ENCODE measurements around the gene AATK. TPM values are rescaled to one million over a fixed set of nuclear protein-coding genes. Genes with fewer than 3 reads are reported as not detected.

Gene AATK
- total and polyA plus RNA-seq, 9 of the 15 experiments (the other 6 are each of a cell fraction or from before 2014, with no cell fraction given), result 0.11 to 0.55 (median 0.38) TPM; not detected in 5

- no TSS peak for BruUV-seq (replicated peaks)
- peak overlapping the region; percentile 53 to 56; a peak in 3 of 4 replicates for H3K9ac ChIP-seq (ENCODE audit: insufficient read depth in 1 of 2, low read depth in 2 of 2, low read length in 2 of 2)
- H3K4me2 ChIP-seq (ENCODE audit: insufficient read depth, low read length), result peak overlapping the region; percentile 33
- CTCF ChIA-PET (ENCODE audit: low intra/inter-chr PET ratio), result no interaction called here
- H3K4me3 ChIP-seq, result peak overlapping the region; percentile 52
- FAIRE-seq, result no peak
- WGBS (ENCODE audit: insufficient coverage, low coverage, missing lambda C conversion rate), result 58% methylated on average over 27 of the region's 33 CpGs
- 0 out of 2 replicates have a peak, but pooled peaks cover 4% of the 10 kb centered on the region for H4K20me1 ChIP-seq (replicated peaks; ENCODE audit: control insufficient read depth, insufficient read depth, low read length)
- H3K27me3 ChIP-seq (ENCODE audit: control insufficient read depth in 2 of 2, insufficient read depth in 2 of 2, low read length in 2 of 2), result peaks cover 0 to 13% of the 10 kb centered on the region in 2 experiments; a peak in 2 of 5 replicates
- intact Hi-C loops (cut with micrococcal nuclease) (no loop called here), in situ Hi-C loops (cut with MboI) (no loop called here)
- peak; percentile 5 for ATAC-seq
- H3K9me3 ChIP-seq (replicated peaks; ENCODE audit: control insufficient read depth, insufficient read depth, low read depth, low read length), result no peaks in the 10 kb centered on the region
- no peaks in the 10 kb centered on the region for H3K79me2 ChIP-seq (ENCODE audit: control insufficient read depth, insufficient read depth, low read length)
- POLR2A ChIA-PET, result interaction anchor here (0.6 kb wide), 1 partner anchor 139 kb away, joined by 3 read pairs; no protein-coding TSS in a partner anchor
- H2AFZ ChIP-seq (ENCODE audit: low read depth, low read length), result peak overlapping the region; percentile 97
- no peak for DNase-seq (ENCODE audit: extremely low read depth in 1 of 4, low spot score in 3 of 4)
- H3K36me3 ChIP-seq (ENCODE audit: control insufficient read depth, insufficient read depth, low read length), result peaks cover 3% of the 10 kb centered on the region; the same call in 1 of the 3 replicates
- H3K4me1 ChIP-seq (replicated peaks in 1 of 2; ENCODE audit: control insufficient read depth in 2 of 2, insufficient read depth in 2 of 2, low read length in 2 of 2), result peaks cover 0 to 94% of the 10 kb centered on the region in 2 experiments; a peak in 4 of 5 replicates
- H3K9me1 ChIP-seq (ENCODE audit: control insufficient read depth, insufficient read depth, low read length), result no peaks in the 10 kb centered on the region
- peak overlapping the region; percentile 63; the same call in 2 of the 3 replicates for H3K27ac ChIP-seq (ENCODE audit: extremely low read depth, low read depth, low read length)
- TF ChIP-seq MTA1 (IDR thresholded peaks at IDR 0.05; ENCODE audit: borderline replicate concordance), result no peak
- TF ChIP-seq ELF1 (tag; IDR thresholded peaks at IDR 0.05), result peak; percentile 26
- TF ChIP-seq CHD4 (IDR thresholded peaks at IDR 0.05; ENCODE audit: insufficient read depth, insufficient replicate concordance, low read depth, low read length, poor library complexity, severe bottlenecking), result peak; percentile 43
- TF ChIP-seq ZNF282 (CRISPR knock-in tag; IDR thresholded peaks at IDR 0.05), result 0 out of 2 replicates have a peak, but pooled peaks have one; percentile 26
- peak; percentile 60; the same call in 1 of the 2 replicates for TF ChIP-seq RBFOX2 (IDR thresholded peaks at IDR 0.05; ENCODE audit: low read depth, low read length)
- peak; percentile 96 for TF ChIP-seq ZBTB33 (CRISPR knock-in tag; IDR thresholded peaks at IDR 0.05)
- TF ChIP-seq GATAD2A (IDR thresholded peaks at IDR 0.05), result 0 out of 2 replicates have a peak, but pooled peaks have one; percentile 38
- no peak for TF ChIP-seq GABPB1 (CRISPR knock-in tag; IDR thresholded peaks at IDR 0.05)
- 0 out of 2 replicates have a peak, but pooled peaks have one; percentile 23 for TF ChIP-seq AFF4 (CRISPR knock-in tag; IDR thresholded peaks at IDR 0.05)
- TF ChIP-seq ZBTB7A (IDR thresholded peaks at IDR 0.05; ENCODE audit: borderline replicate concordance, control insufficient read depth, low read depth, low read length), result peak; percentile 27; the same call in 1 of the 2 replicates
- TF ChIP-seq GATAD2B (IDR thresholded peaks at IDR 0.05; ENCODE audit: borderline replicate concordance), result peak; percentile 18; the same call in 1 of the 2 replicates
- peak; percentile 39; the same call in 1 of the 2 replicates for TF ChIP-seq NFIC (IDR thresholded peaks at IDR 0.05)
Measured at GRCh38 chr17:81120149-81120484, 45.9 kb downstream of the AATK start.
